GM23338 (cell line): ENCODE data around the gene DDX4. TPM values are rescaled to one million over a fixed set of nuclear protein-coding genes. Genes with fewer than 3 reads are reported as not detected.

Source experiments
- ATAC-seq: fragments of 200-7000 bp; cut with Tn5 transposase; 3 replicates; pipeline ENCODE4 v1.9.1; 2020
- DNase-seq: peaks from one replicate; pipeline ENCODE4 v3.0.0-alpha.2; 2015; ENCODE audit warnings: low spot score
- H2AFZ ChIP-seq: fragments of 200-600 bp; sonication (generic); 2 replicates; pipeline ENCODE4 v1.8.0; 2016; ENCODE audit warnings: antibody characterized with exemption, mild to moderate bottlenecking, moderate library complexity
- H3F3A ChIP-seq: fragments of 200-600 bp; sonication (generic); replicated peaks from 2 replicates; pipeline ENCODE4 v1.8.0; 2017; ENCODE audit warnings: antibody characterized with exemption, mixed run types, low read depth
- H3K27ac ChIP-seq: fragments of 200-600 bp; sonication (generic); 2 replicates; pipeline ENCODE4 v1.6.1; 2016; ENCODE audit warnings: low read depth
- H3K27me3 ChIP-seq: fragments of 200-600 bp; sonication (generic); 2 replicates; pipeline ENCODE4 v1.8.0; 2016; ENCODE audit warnings: mild to moderate bottlenecking, mixed run types, moderate library complexity; ENCODE audit not compliant: insufficient read depth
- H3K36me3 ChIP-seq: fragments of 200-600 bp; sonication (generic); 2 replicates; pipeline ENCODE4 v1.8.0; 2016; ENCODE audit warnings: mild to moderate bottlenecking; ENCODE audit not compliant: insufficient read depth
- H3K4me1 ChIP-seq: fragments of 200-600 bp; sonication (generic); 2 replicates; pipeline ENCODE4 v1.8.0; 2016; ENCODE audit warnings: mild to moderate bottlenecking, moderate library complexity; ENCODE audit not compliant: insufficient read depth
- H3K4me2 ChIP-seq: fragments of 200-600 bp; sonication (generic); 2 replicates; pipeline ENCODE4 v1.7.1; 2017; ENCODE audit warnings: mixed run types
- H3K4me3 ChIP-seq: fragments of 200-600 bp; sonication (generic); 2 replicates; pipeline ENCODE4 v1.6.1; 2016; ENCODE audit warnings: mixed run types
- H3K79me2 ChIP-seq: fragments of 200-600 bp; sonication (generic); replicated peaks from 2 replicates; pipeline ENCODE4 v1.8.0; 2017; ENCODE audit warnings: mild to moderate bottlenecking; ENCODE audit not compliant: insufficient read depth
- H3K9me2 ChIP-seq: fragments of 200-600 bp; sonication (generic); 2 replicates; pipeline ENCODE4 v1.8.0; 2017; ENCODE audit not compliant: insufficient read depth
- H4K20me1 ChIP-seq: fragments of 200-600 bp; sonication (generic); replicated peaks from 2 replicates; pipeline ENCODE4 v1.8.0; 2017; ENCODE audit warnings: mild to moderate bottlenecking; ENCODE audit not compliant: insufficient read depth
- H3K27ac Mint-ChIP-seq: 2 replicates; pipeline ENCODE4 v1.8.0; 2020; ENCODE audit warnings: inconsistent platforms, mild to moderate bottlenecking, moderate library complexity, mixed read lengths
- H3K27me3 Mint-ChIP-seq: 3 replicates; pipeline ENCODE4 v1.8.0; 2022; ENCODE audit warnings: low read depth, mild to moderate bottlenecking, moderate library complexity, mixed read lengths, inconsistent platforms; ENCODE audit not compliant: insufficient read depth, poor library complexity
- H3K36me3 Mint-ChIP-seq: 3 replicates; pipeline ENCODE4 v1.8.0; 2021; ENCODE audit warnings: low read depth, mild to moderate bottlenecking, inconsistent platforms, moderate library complexity, mixed read lengths
- H3K4me1 Mint-ChIP-seq: 3 replicates; pipeline ENCODE4 v1.8.0; 2020; ENCODE audit warnings: mild to moderate bottlenecking, inconsistent platforms, mixed read lengths
- H3K4me3 Mint-ChIP-seq: 3 replicates; pipeline ENCODE4 v1.8.0; 2021; ENCODE audit warnings: moderate library complexity, mild to moderate bottlenecking, inconsistent platforms, mixed read lengths
- H3K9me3 Mint-ChIP-seq: 3 replicates; pipeline ENCODE4 v1.8.0; 2020; ENCODE audit warnings: moderate library complexity, mild to moderate bottlenecking, inconsistent platforms, mixed read lengths
- CREB1 ChIP-seq: fragments of 250-450 bp; sonication (Bioruptor Pico); IDR thresholded peaks from 2 replicates; pipeline ENCODE4 v1.5.0; 2020; ENCODE audit warnings: low read depth, mild to moderate bottlenecking, moderate library complexity
- ETS1 ChIP-seq: IDR thresholded peaks from 2 replicates; pipeline ENCODE4 v1.6.1; 2016; ENCODE audit warnings: antibody characterized with exemption
- EZH2 ChIP-seq: fragments of 200-600 bp; sonication (generic); IDR thresholded peaks from one replicate; pipeline ENCODE4 v1.8.0; 2017; ENCODE audit warnings: antibody characterized with exemption, mild to moderate bottlenecking, low read depth; ENCODE audit not compliant: unreplicated experiment
- EZH2phosphoT487 ChIP-seq: fragments of 200-600 bp; sonication (generic); IDR thresholded peaks from one replicate; pipeline ENCODE4 v1.8.1; 2018; ENCODE audit warnings: antibody characterized with exemption; ENCODE audit not compliant: unreplicated experiment
- POLR2AphosphoS5 ChIP-seq: IDR thresholded peaks from 2 replicates; pipeline ENCODE4 v1.6.1; 2016; ENCODE audit warnings: antibody characterized with exemption, low read depth
- REST ChIP-seq: IDR thresholded peaks from one replicate; pipeline ENCODE4 v1.6.1; 2018; ENCODE audit warnings: antibody characterized with exemption; ENCODE audit not compliant: unreplicated experiment
- STAT1 ChIP-seq: IDR thresholded peaks from one replicate; pipeline ENCODE4 v1.6.1; 2016; ENCODE audit warnings: antibody characterized with exemption; ENCODE audit not compliant: unreplicated experiment
- ZNF114 ChIP-seq: fragments of 250-450 bp; sonication (Bioruptor Pico); IDR thresholded peaks from 2 replicates; pipeline ENCODE4 v1.5.0; 2020; ENCODE audit warnings: mild to moderate bottlenecking, moderate library complexity
- ZNF462 ChIP-seq: fragments of 250-450 bp; sonication (Bioruptor Pico); IDR thresholded peaks from 2 replicates; pipeline ENCODE4 v1.5.0; 2020; ENCODE audit warnings: mild to moderate bottlenecking, moderate library complexity
- polyA plus RNA-seq: library from polyadenylated mRNA; unstranded; fragments of >200 nt; fragmentation: Nextera tagmentation; extraction: Ambion mirVana; gene quantifications from 2 replicates; pipeline ENCODE4 v1.2.1, GENCODE V29; 2016
- total RNA-seq: library from RNA; depleted of rRNA; stranded (reverse); fragments of >200 nt; shearing (Covaris generic); gene quantifications from 2 replicates; pipeline ENCODE4 v1.2.3, GENCODE V29; 2014

The DDX4 gene
- total and polyA plus RNA-seq, 2 experiments from 2014 or later, result 0.83 TPM; not detected in 1

GRCh38 chr5:55768279-55768678 lies 30.4 kb downstream of the DDX4 start:
- Mint-ChIP-seq H3K9me3 (no peaks in the 10 kb centered on the region), H3K4me1 (peaks cover 22% of the 10 kb centered on the region), H3K4me3 (no peak overlapping the region), H3K27ac (no peak overlapping the region), H3K27me3 (peaks cover 4% of the 10 kb centered on the region), H3K36me3 (no peaks in the 10 kb centered on the region)
- no peaks in the 10 kb centered on the region for H4K20me1 ChIP-seq
- no peak overlapping the region for H3K4me2 ChIP-seq
- H3K79me2 ChIP-seq, result no peaks in the 10 kb centered on the region
- H3F3A ChIP-seq, result no peaks in the 10 kb centered on the region
- H3K36me3 ChIP-seq, result no peaks in the 10 kb centered on the region
- ATAC-seq (no peak), DNase-seq (no peak)
- H3K4me3 ChIP-seq, result no peak overlapping the region
- no peak overlapping the region for H3K27ac ChIP-seq
- no peaks in the 10 kb centered on the region for H3K27me3 ChIP-seq
- TF ChIP-seq ETS1 (no peak), EZH2phosphoT487 (no peak), CREB1 (CRISPR knock-in tag) (no peak), REST (no peak), ZNF114 (CRISPR knock-in tag) (no peak), ZNF462 (CRISPR knock-in tag) (no peak), STAT1 (no peak), EZH2 (no peak), POLR2AphosphoS5 (no peak)
- H2AFZ ChIP-seq, result no peak overlapping the region
- H3K9me2 ChIP-seq, result no peaks in the 10 kb centered on the region
- H3K4me1 ChIP-seq, result peaks cover 32% of the 10 kb centered on the region
